ENCODE results near the gene CRIP2.

The CRIP2 gene

DNA sequence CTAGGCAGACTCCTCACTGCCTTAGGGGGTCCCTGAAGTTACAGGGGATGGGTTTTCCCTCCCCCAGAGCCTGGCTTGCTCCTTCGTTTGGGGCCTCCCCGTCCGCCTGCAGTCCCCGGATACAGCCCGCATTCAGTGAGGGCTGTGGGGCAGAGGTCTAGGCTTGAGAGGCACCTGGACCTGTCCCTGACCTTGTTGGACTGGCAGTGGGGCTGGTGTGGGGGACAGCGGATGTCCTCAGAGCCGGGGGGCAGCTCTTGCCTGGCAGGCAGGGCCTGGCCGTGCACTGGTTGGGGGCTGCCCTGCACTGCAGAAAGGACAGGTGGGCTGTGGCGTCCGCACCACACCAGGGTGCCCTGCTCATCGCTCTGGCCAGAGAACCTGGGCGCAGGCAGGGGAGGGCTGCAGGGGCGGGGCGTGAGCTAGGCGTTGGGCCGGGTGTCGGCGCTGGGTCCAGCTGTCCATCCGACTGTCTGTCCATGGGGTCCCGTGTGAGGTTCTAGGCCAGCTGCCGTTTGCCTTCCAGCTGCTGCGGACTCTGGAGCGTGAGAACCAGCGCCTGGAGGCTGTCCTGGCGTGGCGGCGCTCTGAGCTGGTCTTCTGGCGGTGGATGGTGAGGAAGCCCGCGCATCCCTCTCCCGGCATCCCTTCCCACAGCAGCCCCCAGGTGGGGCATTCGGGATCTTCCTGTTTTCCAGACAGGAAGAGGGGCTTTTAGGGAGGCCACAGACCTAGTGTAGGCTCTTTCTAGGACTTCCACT is 22.4 kb downstream of the CRIP2 start:
- peaks cover under 1% of the 10 kb centered on the region for H3K79me2 ChIP-seq (ENCODE audit: insufficient read depth, low read depth)
- no peak overlapping the region for H3K27ac ChIP-seq
- H4K20me1 ChIP-seq (ENCODE audit: insufficient read depth): no peaks in the 10 kb centered on the region
- H3K4me2 ChIP-seq: no peak overlapping the region
- no peak for TF ChIP-seq CTCF (conservative IDR thresholded peaks at IDR 0.05; ENCODE audit: low read depth, low read length)
- no peak overlapping the region for H2AFZ ChIP-seq (ENCODE audit: low read depth)
- peaks cover 3% of the 10 kb centered on the region for H3K4me1 ChIP-seq (ENCODE audit: low read depth, poor library complexity, severe bottlenecking)
- no peak overlapping the region for H3K4me3 ChIP-seq (IDR thresholded peaks at IDR 0.05; ENCODE audit: insufficient read depth, low read depth, low read length)
- no peaks in the 10 kb centered on the region for H3K27me3 ChIP-seq (ENCODE audit: insufficient read depth, low read depth)
- H3K36me3 ChIP-seq (ENCODE audit: insufficient read depth): no peaks in the 10 kb centered on the region
- no peak overlapping the region for H3K9ac ChIP-seq

- Histone ChIP-seq H3K4me1 (ENCODE audit: low read depth, poor library complexity, severe bottlenecking) (no peaks in the 10 kb centered on the region), H3K4me3 (IDR thresholded peaks at IDR 0.05; ENCODE audit: insufficient read depth, low read depth, low read length) (no peak overlapping the region), H3K4me2 (no peak overlapping the region), H3K27me3 (ENCODE audit: insufficient read depth, low read depth) (no peaks in the 10 kb centered on the region), H4K20me1 (ENCODE audit: insufficient read depth) (no peaks in the 10 kb centered on the region), H3K36me3 (ENCODE audit: insufficient read depth) (no peaks in the 10 kb centered on the region), H3K79me2 (ENCODE audit: insufficient read depth, low read depth) (no peaks in the 10 kb centered on the region), H2AFZ (ENCODE audit: low read depth) (no peak overlapping the region), H3K9ac (no peak overlapping the region), H3K27ac (no peak overlapping the region)
- TF ChIP-seq CTCF (conservative IDR thresholded peaks at IDR 0.05; ENCODE audit: low read depth, low read length): no peak
These were observed 23.2 kb downstream of the CRIP2 start for GRCh38 chr14:105497671-105498429.

- no peaks in the 10 kb centered on the region for H3K4me1 ChIP-seq (ENCODE audit: low read depth, poor library complexity, severe bottlenecking)
- no peaks in the 10 kb centered on the region for H3K27me3 ChIP-seq (ENCODE audit: insufficient read depth, low read depth)
- TF ChIP-seq CTCF (conservative IDR thresholded peaks at IDR 0.05; ENCODE audit: low read depth, low read length): no peak
- no peaks in the 10 kb centered on the region for H4K20me1 ChIP-seq (ENCODE audit: insufficient read depth)
- H3K36me3 ChIP-seq (ENCODE audit: insufficient read depth): no peaks in the 10 kb centered on the region
- no peaks in the 10 kb centered on the region for H3K79me2 ChIP-seq (ENCODE audit: insufficient read depth, low read depth)
- H2AFZ ChIP-seq (ENCODE audit: low read depth): no peak overlapping the region
- H3K27ac ChIP-seq: no peak overlapping the region
- no peak overlapping the region for H3K4me3 ChIP-seq (IDR thresholded peaks at IDR 0.05; ENCODE audit: insufficient read depth, low read depth, low read length)
- no peak overlapping the region for H3K4me2 ChIP-seq
- H3K9ac ChIP-seq: no peak overlapping the region
These were observed 24.0 kb downstream of the CRIP2 start for GRCh38 chr14:105498430-105499255.

DNA sequence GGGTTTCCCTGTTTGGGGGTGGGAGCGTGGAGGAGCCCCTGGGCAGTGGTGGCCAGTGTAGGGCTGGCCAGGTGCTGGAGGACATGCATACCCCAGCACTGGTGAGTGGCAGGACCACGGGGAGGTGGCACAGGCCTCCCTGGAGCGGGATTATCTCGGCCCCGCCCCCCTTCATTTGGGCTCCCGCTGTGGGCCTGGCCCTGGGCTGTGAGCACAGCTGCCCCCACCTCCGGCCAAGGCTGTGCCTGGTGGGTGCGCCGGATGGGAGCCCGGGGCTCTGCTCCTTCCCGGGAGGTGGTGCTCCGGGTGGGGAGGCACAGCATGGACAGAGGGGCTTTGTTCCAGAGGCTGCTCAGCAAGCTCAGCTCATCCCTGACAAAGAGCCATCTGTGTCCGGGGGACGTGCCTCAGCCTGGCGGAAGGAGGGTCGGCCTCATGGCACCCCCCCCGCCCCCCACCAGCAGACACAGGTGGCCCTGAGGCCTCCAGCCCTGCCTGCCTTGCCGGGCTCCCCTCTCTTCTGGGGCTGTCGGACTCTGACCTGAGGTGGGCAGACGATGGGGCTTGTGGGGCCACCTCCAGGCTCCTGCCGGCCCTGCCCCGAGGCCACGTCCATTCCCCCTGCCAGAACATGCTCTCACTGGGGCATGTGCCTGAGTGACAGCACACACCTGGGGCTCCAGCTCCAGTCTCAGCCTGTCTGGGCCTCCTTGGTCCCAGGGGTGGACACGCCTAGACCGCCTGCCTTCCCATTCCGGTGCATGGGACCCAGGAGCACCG is 24.8 kb downstream of the CRIP2 start:
- H3K27ac ChIP-seq: no peak overlapping the region
- TF ChIP-seq CTCF (conservative IDR thresholded peaks at IDR 0.05; ENCODE audit: low read depth, low read length): no peak
- H3K79me2 ChIP-seq (ENCODE audit: insufficient read depth, low read depth): no peaks in the 10 kb centered on the region
- no peak overlapping the region for H3K4me3 ChIP-seq (IDR thresholded peaks at IDR 0.05; ENCODE audit: insufficient read depth, low read depth, low read length)
- no peak overlapping the region for H2AFZ ChIP-seq (ENCODE audit: low read depth)
- H3K4me1 ChIP-seq (ENCODE audit: low read depth, poor library complexity, severe bottlenecking): no peaks in the 10 kb centered on the region
- no peaks in the 10 kb centered on the region for H3K27me3 ChIP-seq (ENCODE audit: insufficient read depth, low read depth)
- H3K4me2 ChIP-seq: no peak overlapping the region
- no peak overlapping the region for H3K9ac ChIP-seq
- no peaks in the 10 kb centered on the region for H4K20me1 ChIP-seq (ENCODE audit: insufficient read depth)
- no peaks in the 10 kb centered on the region for H3K36me3 ChIP-seq (ENCODE audit: insufficient read depth)

Measured in KMS-11 (cell line).